Retina (tissue), 1 donor: Measurements from ENCODE around the gene ARFIP1.
A peak's percentile ranks its signal among the peaks of the same experiment; 100 is the strongest.
"Not testable (repeated sequence)": the region's sequence is repeated elsewhere in the genome, so short reads cannot be mapped to it uniquely, and the experiment has no call there.

Experiments used
- DNase-seq: peaks from one replicate; pipeline ENCODE4 v3.0.0-alpha.2; 2016

The ARFIP1 gene, protein sequence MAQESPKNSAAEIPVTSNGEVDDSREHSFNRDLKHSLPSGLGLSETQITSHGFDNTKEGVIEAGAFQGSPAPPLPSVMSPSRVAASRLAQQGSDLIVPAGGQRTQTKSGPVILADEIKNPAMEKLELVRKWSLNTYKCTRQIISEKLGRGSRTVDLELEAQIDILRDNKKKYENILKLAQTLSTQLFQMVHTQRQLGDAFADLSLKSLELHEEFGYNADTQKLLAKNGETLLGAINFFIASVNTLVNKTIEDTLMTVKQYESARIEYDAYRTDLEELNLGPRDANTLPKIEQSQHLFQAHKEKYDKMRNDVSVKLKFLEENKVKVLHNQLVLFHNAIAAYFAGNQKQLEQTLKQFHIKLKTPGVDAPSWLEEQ

DNA sequence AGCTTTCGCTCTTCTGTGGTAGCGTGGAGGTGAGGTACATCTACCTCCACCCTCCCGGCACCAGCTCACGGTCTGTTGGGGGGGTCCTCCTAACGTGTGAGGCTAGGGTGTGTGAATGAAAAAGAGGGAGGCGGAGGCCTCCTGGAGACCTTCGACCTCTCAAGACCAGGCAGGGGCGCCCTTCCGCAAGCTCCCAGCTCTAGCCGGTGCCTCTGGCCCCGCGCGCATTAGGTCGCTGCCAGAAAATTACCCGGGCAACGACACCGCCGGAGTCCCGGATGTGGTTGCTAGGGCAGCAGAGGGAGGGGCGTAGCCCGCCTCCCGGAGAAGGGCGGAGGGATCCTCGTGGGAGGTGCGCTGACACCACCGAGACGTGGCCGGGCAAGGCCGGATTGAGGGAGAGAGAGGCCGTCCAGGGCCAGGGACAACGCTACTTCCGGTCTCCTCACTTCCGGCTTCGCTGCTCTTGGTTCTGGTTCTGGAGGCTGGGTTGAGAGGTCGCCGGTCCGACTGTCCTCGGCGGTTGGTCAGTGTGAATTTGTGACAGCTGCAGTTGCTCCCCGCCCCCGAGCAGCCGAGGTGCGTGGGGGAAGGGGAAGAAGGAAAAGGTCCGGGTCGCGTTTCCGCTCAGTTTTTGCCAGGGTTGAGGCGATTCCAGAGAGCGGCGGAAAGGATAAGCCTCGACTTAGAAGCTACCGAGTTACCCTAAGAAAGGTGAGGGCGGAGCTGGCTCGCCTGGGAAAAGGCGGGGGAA, at the start of gene ARFIP1, which contains the start of gene TIGD4:
ARFIP1 (plus strand) TSS at position 442 of the 754 bp plus-strand sequence. CDS start 49,680 bp downstream, outside the sequence.
TIGD4 (minus strand) TSS at position 218 of the 754 bp plus-strand sequence. CDS start 8,726 bp downstream, outside the sequence.
- DNase-seq = peak; percentile 99

DNA sequence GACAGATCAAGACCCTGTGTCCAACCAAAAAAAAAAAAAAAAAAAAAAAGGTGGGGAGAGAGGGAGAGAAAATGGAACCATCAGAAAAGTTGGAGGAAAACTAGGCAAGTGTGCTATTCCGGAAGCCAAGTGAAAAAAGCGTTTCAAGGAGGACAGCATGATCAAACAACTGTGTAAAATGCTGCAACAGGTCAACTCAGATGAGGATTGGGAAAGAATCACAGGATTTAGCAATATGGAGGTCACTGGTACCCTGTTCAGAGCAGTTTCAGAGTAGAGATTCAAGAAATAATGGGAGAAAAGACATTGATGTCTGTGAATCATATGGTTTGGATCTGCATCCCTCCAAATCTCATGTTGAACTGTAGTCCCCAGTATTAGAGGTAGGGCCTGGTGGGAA, 47.8 kb upstream of the ARFIP1 start:
- DNase-seq = no peak

DNA sequence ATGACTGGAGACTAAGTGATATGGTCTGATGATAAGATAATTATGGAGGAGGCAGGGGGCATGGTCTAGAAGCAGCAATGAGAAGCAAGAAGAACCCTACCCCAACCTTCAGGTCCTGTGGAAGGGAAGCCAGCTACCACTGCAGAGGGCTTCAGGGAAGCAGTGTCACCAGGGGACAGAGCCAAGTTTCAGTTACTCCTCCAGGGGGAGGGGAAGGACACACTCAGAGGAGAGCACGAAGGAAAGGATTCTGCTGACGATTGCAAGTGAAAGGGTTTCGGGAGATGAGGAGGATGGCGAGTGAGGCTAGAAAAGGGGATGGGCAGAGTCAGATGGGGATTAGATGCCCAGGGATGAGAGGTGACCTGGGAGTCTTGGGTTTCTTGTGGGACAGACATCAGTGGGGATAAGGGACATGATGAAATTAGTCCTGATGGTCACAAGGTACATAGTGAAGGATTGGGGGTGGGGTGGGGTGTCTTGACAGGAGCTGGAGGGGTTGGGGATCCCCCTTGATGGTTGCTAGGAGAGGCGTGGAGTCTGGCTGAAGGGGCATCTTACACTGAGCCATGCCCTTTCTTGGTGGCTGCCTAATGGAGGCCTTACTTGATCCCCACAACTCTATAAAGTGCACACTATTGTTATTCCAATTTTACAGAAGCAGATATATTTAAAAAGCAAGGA, 45.6 kb upstream of the ARFIP1 start:
- no peak for DNase-seq

DNA sequence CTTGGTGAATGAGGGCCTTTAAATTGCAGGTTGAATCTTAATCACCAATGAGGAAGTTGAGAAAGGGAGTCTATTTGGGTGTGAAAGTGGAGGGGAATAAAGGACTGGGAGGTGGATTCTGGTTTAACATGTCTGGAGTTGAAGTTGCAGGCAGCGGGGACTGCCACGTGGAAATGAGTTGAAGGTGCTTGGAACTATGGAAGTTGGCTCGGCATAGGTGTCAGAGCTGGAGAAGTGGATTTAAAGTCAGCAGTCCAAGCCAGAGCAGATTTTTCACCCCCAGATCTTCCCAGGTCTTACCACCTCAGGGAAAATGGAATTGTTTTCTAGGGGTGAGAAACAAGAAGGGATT, 45.1 kb upstream of the ARFIP1 start:
- DNase-seq = no peak

DNA sequence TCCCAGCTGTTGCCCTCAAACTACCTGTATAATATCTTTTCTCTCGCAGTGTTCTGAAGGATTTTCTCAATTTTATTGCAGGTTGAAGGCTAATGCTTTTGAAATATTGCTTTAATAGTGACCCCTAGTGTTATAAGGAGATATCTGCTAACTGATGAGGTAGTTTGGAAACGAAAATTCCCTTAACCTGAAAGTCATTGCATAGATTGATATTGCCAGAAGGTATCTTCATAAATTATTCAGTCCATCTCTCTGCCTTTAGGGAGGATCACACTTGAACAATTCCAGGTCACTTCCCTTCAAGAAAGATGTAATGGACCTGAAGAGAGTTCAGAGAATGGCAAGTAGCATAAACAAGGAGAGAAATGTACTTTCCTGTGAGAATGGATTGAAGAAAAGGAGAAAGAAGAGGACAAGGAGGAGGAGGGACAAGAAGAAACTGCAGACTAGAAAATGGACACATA, 44.3 kb upstream of the ARFIP1 start:
- DNase-seq = peak; percentile 47

DNA sequence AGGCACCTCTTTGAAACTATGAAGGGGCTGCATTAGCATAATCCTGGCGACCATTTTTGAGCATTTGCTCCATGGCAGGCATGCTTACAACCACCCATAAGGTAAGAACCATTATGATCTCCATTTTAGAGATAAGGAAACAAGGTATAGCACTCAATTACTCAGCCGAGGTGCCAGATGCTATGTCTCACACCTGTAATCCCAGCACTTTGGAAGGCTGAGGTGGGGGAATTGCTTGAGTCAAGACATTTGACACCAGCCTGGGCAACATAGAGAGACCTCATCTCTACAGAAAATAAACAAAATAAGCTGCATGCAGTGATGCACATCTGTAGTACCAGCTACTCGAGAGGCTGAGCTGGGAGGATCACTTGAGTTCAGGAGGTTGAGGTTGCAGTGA, 43.8 kb upstream of the ARFIP1 start:
- no peak for DNase-seq

DNA sequence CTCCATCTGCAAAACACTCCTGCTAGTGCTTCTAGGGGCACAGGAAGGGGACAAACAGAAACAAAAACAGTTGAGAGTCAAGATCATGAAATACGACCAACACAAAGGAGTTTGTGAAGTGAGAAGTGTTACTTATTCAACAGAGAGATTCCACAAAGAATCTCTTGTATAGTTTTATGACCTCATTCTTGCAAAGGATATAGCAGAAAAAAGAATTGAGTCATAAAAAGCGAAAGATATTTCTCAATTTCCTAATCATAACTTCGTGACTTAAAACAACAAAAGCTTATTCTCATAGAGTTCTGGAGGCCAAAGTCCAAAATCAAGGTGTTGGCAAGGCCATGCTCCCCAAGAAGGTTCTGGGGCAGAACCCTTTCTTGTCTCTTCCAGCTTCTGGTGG, 40.9 kb upstream of the ARFIP1 start:
- DNase-seq = no peak

DNA sequence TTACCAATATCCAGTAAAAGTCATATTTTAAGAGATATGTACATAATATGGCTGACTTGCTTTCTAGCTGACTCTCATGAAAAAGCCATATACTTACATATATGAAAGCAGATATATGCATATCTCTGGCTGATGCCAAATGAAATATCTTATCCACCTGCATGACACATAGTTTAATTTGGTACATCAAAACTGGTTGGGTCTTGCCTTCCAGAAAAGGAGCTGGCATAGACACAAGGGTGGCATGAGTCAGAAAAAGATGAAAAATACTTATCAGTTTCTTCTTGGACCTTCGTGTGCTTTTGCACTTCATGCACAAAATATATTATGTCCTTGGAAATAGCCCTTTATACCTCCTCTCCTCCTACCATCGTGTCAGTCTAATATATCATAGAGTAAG, 32.3 kb upstream of the ARFIP1 start:
- DNase-seq = no peak

DNA sequence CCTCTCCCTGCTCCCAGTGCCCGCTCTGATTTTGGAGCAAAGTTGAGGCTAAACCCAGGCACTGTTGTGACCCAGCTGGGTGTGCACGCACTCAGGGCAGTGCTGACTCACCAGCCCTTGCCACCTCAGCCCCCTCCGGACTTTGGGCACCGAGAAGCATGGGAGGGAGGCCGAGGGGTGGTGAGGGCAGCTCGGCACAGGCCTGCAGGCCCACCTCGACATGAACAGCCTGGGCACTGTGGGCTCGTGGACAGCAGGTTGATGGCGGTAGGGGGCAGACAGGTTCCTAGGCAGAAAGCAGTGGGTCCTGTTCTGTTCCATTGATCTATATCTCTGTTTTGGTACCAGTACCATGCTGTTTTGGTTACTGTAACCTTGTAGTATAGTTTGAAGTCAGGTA, 31.1 kb upstream of the ARFIP1 start:
- DNase-seq = no peak

DNA sequence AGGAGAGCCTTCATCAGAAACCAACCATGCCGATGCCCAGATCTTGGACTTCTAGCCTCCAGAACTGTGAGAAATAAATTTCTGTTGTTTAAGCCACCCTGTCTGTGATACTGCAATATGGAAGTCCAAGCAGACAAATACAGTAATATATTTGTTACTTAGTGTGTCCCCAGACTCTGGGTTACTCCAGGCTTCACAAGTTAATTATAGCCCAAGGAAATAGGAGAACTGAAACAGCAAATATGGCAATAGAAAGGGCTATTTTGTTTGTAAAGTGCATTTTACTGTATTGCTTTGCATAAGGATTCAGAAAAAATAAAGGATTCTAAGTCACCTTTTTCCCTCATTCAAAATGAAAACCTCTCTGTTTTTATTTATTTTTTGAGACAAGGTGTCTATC, 16.0 kb upstream of the ARFIP1 start:
- DNase-seq = no peak

DNA sequence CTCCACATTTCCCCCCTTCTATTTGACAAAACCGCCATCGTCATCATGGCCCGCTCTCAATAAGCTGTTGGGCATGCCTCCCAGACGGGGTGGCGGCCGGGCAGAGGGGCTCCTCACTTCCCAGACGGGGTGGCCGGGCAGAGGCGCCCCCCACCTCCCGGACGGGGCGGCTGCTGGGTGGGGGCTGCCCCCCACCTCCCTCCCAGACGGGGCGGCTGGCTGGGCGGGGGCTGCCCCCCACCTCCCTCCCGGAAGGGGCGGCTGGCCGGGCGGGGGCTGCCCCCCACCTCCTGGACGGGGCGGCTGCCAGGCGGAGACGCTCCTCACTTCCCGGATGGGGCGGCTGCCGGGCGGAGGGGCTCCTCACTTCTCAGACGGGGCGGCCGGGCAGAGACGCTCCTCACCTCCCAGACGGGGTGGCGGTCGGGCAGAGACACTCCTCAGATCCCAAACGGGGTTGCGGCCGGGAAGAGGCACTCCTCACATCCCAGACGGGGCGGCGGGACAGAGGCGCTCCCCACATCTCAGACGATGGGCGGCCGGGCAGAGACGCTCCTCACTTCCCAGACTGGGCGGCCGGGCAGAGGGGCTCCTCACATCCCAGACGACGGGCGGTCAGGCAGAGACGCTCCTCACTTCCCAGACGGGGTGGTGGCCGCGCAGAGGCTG, 14.6 kb upstream of the ARFIP1 start:
- DNase-seq = not testable (repeated sequence)

DNA sequence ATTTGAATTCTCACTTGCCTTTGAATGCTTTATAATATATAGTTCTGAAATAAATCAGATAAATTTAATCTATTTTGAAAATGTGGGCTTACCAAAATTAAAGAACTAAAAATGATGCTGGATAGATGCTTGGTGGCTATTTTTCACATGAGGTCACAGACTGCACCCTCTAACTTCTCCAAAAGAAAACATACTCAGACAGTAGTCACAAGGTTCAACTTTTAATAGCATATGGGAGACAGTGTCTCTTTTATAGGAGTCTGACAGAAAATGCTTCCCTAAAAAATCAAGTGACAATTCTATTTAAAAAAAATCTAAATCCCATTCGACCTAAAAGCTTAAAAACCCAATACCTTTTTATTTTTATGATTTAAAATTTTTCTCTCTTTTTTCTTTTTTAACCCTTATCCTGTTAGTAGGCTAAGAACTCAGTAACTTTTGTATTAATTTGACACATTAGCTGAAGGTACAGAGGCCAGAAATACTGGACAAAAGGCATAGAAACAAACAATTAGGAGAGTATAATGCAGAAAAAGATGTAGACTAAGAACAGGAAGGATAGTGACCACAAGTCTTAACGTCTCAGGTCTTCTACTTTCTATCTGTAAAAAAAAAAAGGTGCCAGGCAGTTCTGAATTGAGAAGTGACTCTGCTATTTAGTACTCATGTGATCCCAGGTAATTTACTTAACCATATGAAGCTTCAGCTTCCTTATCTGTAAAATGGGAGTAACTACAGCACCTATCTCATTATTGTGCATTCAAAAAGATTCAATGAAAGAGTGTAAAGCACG, 7.8 kb upstream of the ARFIP1 start:
- no peak for DNase-seq

DNA sequence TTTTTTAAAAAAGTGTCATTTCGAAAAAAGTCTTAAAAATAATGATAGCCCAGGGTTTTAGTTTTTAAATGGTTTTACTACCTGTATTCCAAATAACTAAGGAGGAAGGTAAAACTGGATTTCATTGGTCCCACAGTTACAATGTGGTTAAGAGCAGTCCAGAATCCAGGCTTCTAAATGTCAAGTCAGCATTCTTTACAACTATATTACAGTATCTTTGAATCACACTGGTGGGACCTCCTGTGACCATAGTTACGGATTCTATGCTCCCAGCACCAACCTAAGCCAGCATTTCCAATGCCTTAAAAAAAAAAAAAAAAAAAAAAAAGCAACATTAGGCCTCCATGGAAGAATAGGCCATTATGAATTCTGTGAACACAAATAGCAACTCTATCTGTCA, 6.4 kb upstream of the ARFIP1 start:
- DNase-seq = no peak

DNA sequence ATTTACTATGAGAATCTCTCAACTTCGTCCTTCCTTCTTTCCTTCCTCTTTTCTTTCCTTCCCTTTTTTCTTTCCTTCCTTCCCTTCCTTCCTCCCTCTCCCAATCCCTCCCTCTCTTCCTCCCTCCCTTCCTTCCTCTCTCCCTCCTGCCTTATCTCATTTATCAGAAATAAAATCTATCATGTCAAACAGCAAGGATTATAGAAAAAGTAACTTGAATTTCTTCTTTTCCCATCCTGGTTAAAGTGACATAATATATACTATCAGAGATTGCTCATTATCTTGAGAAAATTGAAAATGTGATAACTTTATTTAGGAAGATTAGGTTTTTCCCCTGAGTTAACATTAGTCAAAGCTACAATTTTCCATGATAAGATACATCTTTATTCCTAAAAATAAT, 5.8 kb upstream of the ARFIP1 start:
- no peak for DNase-seq

DNA sequence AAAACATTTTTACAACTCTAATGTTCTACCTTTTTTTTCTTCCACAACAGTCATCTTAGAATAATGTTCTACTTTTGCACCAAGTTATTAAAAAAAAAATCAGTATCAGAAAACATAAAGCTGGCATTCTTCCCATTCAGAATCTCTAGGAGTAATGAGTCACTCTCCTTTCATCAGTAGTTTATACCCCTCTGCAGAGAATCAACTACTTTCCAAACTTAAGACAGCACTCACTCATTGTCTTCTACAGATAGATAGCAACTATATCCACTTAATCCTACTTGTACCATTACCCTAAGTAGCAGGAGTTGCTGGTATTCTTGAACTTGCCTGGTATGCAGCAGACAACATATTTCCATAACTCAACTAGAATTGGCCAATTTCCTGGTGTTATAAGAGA, 3.4 kb upstream of the ARFIP1 start:
- no peak for DNase-seq

DNA sequence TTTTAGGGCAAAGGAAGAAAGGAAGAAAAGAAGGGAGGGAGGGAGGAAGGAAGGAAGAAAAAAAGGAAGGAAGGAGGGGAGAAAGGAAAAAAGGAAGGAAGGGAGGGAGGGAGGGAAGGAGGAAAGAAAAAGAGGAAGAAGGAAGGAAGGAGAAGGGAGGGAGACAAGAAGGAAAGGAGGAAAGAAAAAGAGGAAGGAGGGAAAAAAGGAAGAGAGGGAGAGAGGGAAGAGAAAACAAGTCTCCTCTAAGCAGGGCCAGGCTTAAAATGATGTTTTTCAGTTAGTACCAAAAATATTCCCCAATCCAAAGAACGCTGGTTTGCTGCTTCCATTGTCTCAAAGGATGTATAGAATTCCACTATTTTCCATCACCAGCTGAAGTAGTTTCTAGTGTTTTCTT, 2.3 kb upstream of the ARFIP1 start:
- no peak for DNase-seq

DNA sequence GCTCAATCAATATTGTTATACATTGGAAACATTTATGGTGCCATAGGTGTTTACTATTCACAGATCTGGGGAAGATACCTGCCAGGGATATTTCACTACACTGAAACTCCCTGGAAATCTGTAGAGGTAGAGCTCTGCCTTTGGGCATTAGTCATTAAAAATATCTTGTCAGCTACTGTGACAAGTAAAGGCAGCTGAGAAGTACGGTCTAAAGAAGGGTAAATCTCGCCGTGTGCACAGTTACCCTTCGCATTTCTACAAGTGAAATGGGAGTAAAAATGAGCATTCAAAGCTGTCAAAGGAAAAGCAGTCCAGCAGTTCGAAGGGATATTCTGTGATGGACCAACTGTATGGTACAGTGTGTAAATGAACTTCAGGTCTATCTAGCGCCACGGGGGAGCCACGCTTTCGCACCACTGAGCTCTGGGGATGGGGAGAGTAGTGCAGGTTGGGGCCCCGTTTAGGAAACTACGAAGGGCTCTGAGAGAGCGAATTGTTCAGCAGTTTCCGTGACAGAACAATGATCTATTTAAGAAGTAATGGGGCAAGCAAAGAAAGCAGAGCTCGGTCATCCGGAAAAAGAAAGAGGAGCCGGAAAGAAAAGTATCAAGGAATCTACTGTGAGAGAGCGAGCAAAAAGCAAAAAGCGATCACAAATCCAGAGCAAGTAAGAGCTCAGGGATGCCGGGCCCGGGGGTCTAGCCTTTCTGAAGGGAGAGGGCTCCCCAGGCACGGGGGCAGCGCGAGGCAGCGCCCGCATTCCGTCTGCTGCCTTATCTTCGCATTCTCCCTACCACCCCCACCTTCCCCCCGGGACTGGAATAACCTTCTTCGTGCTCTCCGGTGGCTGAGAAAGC, 870 bp upstream of the ARFIP1 start:
- DNase-seq = no peak

DNA sequence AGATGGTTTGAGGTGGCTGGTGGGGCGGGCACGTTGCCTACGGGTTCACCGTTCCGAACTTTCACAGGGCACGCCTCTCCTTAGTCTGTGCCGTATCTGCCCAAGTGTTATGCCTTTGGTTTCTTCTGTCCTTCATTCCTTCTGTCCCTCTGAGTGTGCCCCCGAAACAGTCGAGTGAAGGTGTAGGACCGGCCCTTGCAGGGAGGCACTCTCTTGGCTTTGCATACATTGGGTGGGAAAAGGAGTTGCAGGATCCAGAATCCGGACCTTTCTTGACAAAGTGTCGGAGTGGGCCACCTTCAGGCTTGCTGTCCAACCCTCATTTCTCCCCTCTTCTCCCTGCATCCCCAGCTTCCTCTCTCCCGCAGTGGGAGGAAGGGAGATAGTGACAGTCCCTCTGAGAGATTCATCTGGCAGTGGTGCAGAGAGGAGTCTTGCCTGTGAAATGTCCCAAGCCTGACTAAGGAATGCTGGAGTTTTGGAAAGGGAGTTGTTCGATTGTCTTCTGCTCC, 569 bp downstream of the ARFIP1 start:
- DNase-seq = no peak

DNA sequence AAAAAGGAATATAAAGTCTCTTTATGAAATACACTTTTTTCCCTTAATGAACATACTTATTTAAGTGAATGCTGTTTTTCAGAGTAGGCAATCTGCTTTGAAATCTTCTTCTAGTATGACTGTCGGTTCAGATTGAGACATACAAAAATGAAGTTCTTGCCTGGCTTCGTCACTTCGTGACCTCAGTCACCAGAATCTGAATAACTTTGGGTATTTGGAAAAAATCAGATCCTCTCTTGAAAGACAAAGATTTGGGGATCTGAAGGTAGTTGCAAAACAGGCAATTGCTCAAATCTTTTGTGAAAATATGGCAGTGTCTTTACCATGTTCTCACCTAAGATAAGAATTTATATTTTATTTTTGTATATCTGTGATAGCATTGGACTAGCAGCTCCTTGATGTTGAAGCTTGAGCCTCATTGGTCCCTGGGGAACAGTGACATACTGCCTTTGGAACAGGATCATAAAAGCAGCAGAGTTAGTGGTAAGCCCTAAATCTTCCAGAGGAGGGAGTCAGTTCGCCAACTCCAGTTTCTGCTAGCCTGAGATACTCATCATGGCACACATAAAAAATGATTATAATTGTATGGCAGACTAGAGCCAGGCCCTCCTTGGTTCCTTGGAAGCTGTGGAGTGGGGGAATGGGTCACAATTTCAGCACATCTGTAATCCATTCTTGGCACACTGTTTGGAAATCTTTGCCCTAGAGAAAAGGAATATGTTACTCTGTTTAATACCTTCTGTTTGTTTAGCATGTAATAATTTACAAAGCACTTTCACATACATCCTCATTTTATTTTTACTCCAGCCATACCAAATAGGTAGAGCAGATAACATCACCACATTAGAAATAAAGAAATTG, 5.0 kb downstream of the ARFIP1 start:
- no peak for DNase-seq
